Activated CD4-positive, CD25-positive, alpha-beta regulatory T cell treated with anti-CD3 and anti-CD28 coated beads, Interleukin-2, amount 50 U/mL, for 72 hours (primary cell): Measurements from ENCODE around the gene LAMA3.
A peak's percentile ranks its signal among the peaks of the same experiment; 100 is the strongest.

ENCODE experiments used
- DNase-seq: peaks from one replicate; pipeline ENCODE4 v3.0.0; 2021

Gene LAMA3

GRCh38 chr18:23689031-23689615 lies at the start of gene LAMA3:
Gene LAMA3 (plus strand): TSS chr18:23689453. CDS start chr18:23689684, 231 bp downstream.
- DNase-seq, result peak; percentile 35

GRCh38 chr18:23640052-23640451 lies 49.2 kb upstream of the LAMA3 start:
- DNase-seq, result no peak

GRCh38 chr18:23641143-23641720 lies 48.0 kb upstream of the LAMA3 start:
- DNase-seq, result no peak

- DNase-seq, result no peak
These were observed 47.2 kb upstream of the LAMA3 start for GRCh38 chr18:23641937-23642666.

- DNase-seq, result no peak
These were observed 45.3 kb upstream of the LAMA3 start for GRCh38 chr18:23643815-23644490.

GRCh38 chr18:23645568-23646175 lies 43.6 kb upstream of the LAMA3 start:
- DNase-seq, result no peak

GRCh38 chr18:23646282-23646681 lies 43.0 kb upstream of the LAMA3 start:
- no peak for DNase-seq

- no peak for DNase-seq
These were observed 40.8 kb upstream of the LAMA3 start for GRCh38 chr18:23648456-23648855.

- DNase-seq, result no peak
These were observed 40.2 kb upstream of the LAMA3 start for GRCh38 chr18:23648940-23649607.

GRCh38 chr18:23650968-23651927 lies 38.0 kb upstream of the LAMA3 start:
- DNase-seq, result no peak

GRCh38 chr18:23652232-23652631 lies 37.0 kb upstream of the LAMA3 start:
- DNase-seq, result no peak

GRCh38 chr18:23658285-23658684 lies 31.0 kb upstream of the LAMA3 start:
- DNase-seq, result no peak

- DNase-seq, result no peak
These were observed 27.4 kb upstream of the LAMA3 start for GRCh38 chr18:23661735-23662308.

GRCh38 chr18:23662309-23663263 lies 26.7 kb upstream of the LAMA3 start, which contains the start of gene ANKRD29:
Gene ANKRD29 (minus strand): TSS chr18:23662911. CDS start chr18:23662730, 181 bp downstream.
- peak; percentile 63 for DNase-seq

- DNase-seq, result no peak
These were observed 24.6 kb upstream of the LAMA3 start for GRCh38 chr18:23664674-23665073.

- DNase-seq, result no peak
These were observed 22.1 kb upstream of the LAMA3 start for GRCh38 chr18:23667114-23667513.

GRCh38 chr18:23668731-23669130 lies 20.5 kb upstream of the LAMA3 start:
- no peak for DNase-seq

GRCh38 chr18:23669202-23669766 lies 20.0 kb upstream of the LAMA3 start:
- DNase-seq, result no peak

GRCh38 chr18:23669804-23670405 lies 19.3 kb upstream of the LAMA3 start:
- DNase-seq, result no peak
